ENCODE measurements around the gene PLEKHM3. TPM values are rescaled to one million over a fixed set of nuclear protein-coding genes. Genes with fewer than 3 reads are reported as not detected.

The PLEKHM3 gene
- total and polyA plus RNA-seq, 2 experiments from 2014 or later: 3.9 to 8.8 TPM

DNA sequence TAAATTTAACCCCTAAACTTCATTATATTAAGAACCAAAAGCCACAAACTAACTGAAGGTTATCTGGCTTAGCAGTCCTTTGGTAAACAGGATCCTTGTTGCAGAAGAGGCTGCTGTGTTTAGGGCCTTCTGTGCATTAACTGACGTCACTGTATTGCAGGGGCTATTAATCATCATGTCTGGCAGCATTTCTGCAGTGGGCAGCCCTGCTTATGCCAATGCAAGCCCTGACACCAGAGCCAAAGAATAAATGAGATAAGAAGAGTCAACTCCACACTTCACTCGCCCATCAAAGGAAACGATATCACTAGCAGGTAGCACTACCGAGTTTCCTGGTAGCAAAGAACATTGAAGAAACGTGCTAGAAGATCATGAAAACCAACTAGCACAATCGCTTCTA, 110.6 kb downstream of the PLEKHM3 start:
- Histone ChIP-seq H4K20me1 (replicated peaks; ENCODE audit: insufficient read depth) (no peaks in the 10 kb centered on the region), H3K4me1 (ENCODE audit: insufficient read depth) (peaks cover 12% of the 10 kb centered on the region; the same call in 1 of the 2 replicates), H3F3A (replicated peaks; ENCODE audit: low read depth) (no peaks in the 10 kb centered on the region), H3K4me2 (no peak overlapping the region), H3K4me3 (no peak overlapping the region), H3K79me2 (replicated peaks; ENCODE audit: insufficient read depth) (no peaks in the 10 kb centered on the region), H3K36me3 (ENCODE audit: insufficient read depth) (no peaks in the 10 kb centered on the region), H3K27me3 (ENCODE audit: insufficient read depth) (no peaks in the 10 kb centered on the region), H3K27ac (ENCODE audit: low read depth) (no peak overlapping the region), H3K9me2 (ENCODE audit: insufficient read depth) (no peaks in the 10 kb centered on the region), H2AFZ (no peak overlapping the region)
- Mint-ChIP-seq H3K4me1 (peaks cover 6% of the 10 kb centered on the region), H3K27ac (no peak overlapping the region), H3K4me3 (no peak overlapping the region), H3K9me3 (no peaks in the 10 kb centered on the region), H3K36me3 (ENCODE audit: low read depth) (no peaks in the 10 kb centered on the region; the same call in 2 of the 3 replicates), H3K27me3 (ENCODE audit: insufficient read depth, low read depth, poor library complexity) (peaks cover 3% of the 10 kb centered on the region)
- TF ChIP-seq, protein P1, sequence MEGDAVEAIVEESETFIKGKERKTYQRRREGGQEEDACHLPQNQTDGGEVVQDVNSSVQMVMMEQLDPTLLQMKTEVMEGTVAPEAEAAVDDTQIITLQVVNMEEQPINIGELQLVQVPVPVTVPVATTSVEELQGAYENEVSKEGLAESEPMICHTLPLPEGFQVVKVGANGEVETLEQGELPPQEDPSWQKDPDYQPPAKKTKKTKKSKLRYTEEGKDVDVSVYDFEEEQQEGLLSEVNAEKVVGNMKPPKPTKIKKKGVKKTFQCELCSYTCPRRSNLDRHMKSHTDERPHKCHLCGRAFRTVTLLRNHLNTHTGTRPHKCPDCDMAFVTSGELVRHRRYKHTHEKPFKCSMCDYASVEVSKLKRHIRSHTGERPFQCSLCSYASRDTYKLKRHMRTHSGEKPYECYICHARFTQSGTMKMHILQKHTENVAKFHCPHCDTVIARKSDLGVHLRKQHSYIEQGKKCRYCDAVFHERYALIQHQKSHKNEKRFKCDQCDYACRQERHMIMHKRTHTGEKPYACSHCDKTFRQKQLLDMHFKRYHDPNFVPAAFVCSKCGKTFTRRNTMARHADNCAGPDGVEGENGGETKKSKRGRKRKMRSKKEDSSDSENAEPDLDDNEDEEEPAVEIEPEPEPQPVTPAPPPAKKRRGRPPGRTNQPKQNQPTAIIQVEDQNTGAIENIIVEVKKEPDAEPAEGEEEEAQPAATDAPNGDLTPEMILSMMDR (conservative IDR thresholded peaks at IDR 0.05; ENCODE audit: low read depth in 2 of 2): no peak
- TF ChIP-seq EZH2 (IDR thresholded peaks at IDR 0.05; ENCODE audit: low read depth, unreplicated experiment) (no peak), JUNB (IDR thresholded peaks at IDR 0.05; ENCODE audit: unreplicated experiment) (no peak)
- DNase-seq (ENCODE audit: low spot score) (no peak), ATAC-seq (no peak)

DNA sequence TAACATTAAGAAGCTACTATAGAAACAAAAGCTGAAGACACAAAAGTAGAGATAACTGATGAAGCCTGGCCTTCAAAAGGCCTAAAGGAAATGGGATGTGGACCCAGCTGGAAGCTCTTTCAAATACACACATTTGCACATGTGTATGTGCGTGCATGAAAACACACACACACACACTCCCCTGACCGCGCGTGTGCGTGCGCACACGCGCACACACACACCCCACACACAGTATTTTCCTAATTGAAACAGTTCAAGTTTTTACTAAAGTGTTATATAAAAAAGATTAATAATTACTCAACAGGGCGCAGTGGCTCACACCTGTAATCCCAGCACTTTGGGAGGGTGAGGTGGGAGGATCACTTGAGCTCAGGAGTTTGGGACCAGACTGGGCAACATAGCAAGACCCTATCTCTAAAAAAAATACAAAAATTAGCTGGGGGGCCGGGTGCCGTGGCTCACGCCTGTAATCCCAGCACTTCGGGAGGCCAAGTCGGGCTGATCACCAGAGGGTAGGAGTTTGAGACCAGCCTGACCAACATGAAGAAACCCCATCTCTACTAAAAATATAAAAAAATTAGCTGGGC, 111.5 kb downstream of the PLEKHM3 start:
- peaks cover 2% of the 10 kb centered on the region for H3K27me3 Mint-ChIP-seq (ENCODE audit: insufficient read depth, low read depth, poor library complexity)
- peaks cover 6% of the 10 kb centered on the region for H3K4me1 Mint-ChIP-seq

DNA sequence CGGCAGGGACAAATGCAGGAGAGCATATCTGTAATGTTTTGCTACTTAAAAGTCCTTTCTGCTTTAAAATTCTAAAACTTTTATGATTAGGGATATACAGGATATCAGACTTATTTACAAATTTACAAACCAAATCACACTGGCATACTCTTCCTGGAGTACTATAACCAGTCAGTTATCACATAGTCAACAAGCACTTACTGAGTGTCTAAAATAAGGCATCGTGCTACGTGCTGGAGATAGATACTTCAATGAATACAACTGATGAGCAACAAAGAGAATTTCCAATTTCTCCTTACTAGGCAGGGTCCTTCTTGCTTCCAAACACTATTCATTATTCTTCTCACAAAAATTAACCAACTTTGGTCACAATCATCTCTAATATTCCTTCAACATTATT, 113.5 kb downstream of the PLEKHM3 start:
- no peak for ATAC-seq
- Mint-ChIP-seq H3K27ac (no peak overlapping the region), H3K4me1 (peaks cover 6% of the 10 kb centered on the region), H3K9me3 (no peaks in the 10 kb centered on the region), H3K4me3 (no peak overlapping the region), H3K27me3 (ENCODE audit: insufficient read depth, low read depth, poor library complexity) (no peaks in the 10 kb centered on the region), H3K36me3 (ENCODE audit: low read depth) (no peaks in the 10 kb centered on the region; the same call in 2 of the 3 replicates)
- Histone ChIP-seq H3K27ac (ENCODE audit: low read depth) (no peak overlapping the region), H3K4me1 (ENCODE audit: insufficient read depth) (peaks cover 12% of the 10 kb centered on the region; the same call in 1 of the 2 replicates), H3K9me2 (ENCODE audit: insufficient read depth) (no peaks in the 10 kb centered on the region), H4K20me1 (replicated peaks; ENCODE audit: insufficient read depth) (no peaks in the 10 kb centered on the region), H3K4me2 (no peak overlapping the region), H3K4me3 (no peak overlapping the region), H3K79me2 (replicated peaks; ENCODE audit: insufficient read depth) (no peaks in the 10 kb centered on the region), H3F3A (replicated peaks; ENCODE audit: low read depth) (no peaks in the 10 kb centered on the region), H2AFZ (no peak overlapping the region), H3K36me3 (ENCODE audit: insufficient read depth) (no peaks in the 10 kb centered on the region), H3K27me3 (ENCODE audit: insufficient read depth) (no peaks in the 10 kb centered on the region)
- no peak for DNase-seq (ENCODE audit: low spot score)
- TF ChIP-seq JUNB (IDR thresholded peaks at IDR 0.05; ENCODE audit: unreplicated experiment) (no peak), POLR2AphosphoS5 (IDR thresholded peaks at IDR 0.05; ENCODE audit: low read depth) (no peak)
- TF ChIP-seq, protein P2, sequence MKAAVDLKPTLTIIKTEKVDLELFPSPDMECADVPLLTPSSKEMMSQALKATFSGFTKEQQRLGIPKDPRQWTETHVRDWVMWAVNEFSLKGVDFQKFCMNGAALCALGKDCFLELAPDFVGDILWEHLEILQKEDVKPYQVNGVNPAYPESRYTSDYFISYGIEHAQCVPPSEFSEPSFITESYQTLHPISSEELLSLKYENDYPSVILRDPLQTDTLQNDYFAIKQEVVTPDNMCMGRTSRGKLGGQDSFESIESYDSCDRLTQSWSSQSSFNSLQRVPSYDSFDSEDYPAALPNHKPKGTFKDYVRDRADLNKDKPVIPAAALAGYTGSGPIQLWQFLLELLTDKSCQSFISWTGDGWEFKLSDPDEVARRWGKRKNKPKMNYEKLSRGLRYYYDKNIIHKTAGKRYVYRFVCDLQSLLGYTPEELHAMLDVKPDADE (IDR thresholded peaks at IDR 0.05): no peak
- TF ChIP-seq, protein P1 (conservative IDR thresholded peaks at IDR 0.05; ENCODE audit: low read depth in 2 of 2): no peak

More for the DNA sequence above, 111.5 kb downstream of the PLEKHM3 start:
- Histone ChIP-seq H3K36me3 (ENCODE audit: insufficient read depth) (no peaks in the 10 kb centered on the region), H3K4me1 (ENCODE audit: insufficient read depth) (peaks cover 12% of the 10 kb centered on the region; the same call in 1 of the 2 replicates), H3K27ac (ENCODE audit: low read depth) (no peak overlapping the region), H3K4me3 (no peak overlapping the region), H2AFZ (no peak overlapping the region), H3K4me2 (no peak overlapping the region), H3F3A (replicated peaks; ENCODE audit: low read depth) (no peaks in the 10 kb centered on the region), H3K27me3 (ENCODE audit: insufficient read depth) (no peaks in the 10 kb centered on the region), H3K79me2 (replicated peaks; ENCODE audit: insufficient read depth) (no peaks in the 10 kb centered on the region), H4K20me1 (replicated peaks; ENCODE audit: insufficient read depth) (no peaks in the 10 kb centered on the region), H3K9me2 (ENCODE audit: insufficient read depth) (no peaks in the 10 kb centered on the region)
- H3K36me3 Mint-ChIP-seq (ENCODE audit: low read depth): no peaks in the 10 kb centered on the region; the same call in 2 of the 3 replicates
- no peak overlapping the region for H3K4me3 Mint-ChIP-seq
- no peak for DNase-seq (ENCODE audit: low spot score)
- ATAC-seq: no peak
- no peaks in the 10 kb centered on the region for H3K9me3 Mint-ChIP-seq
- TF ChIP-seq ZNF114 (CRISPR knock-in tag; IDR thresholded peaks at IDR 0.05) (no peak), ZNF331 (CRISPR knock-in tag; IDR thresholded peaks at IDR 0.05; ENCODE audit: low read depth) (no peak), JUNB (IDR thresholded peaks at IDR 0.05; ENCODE audit: unreplicated experiment) (no peak)
- no peak overlapping the region for H3K27ac Mint-ChIP-seq

Data from GM23338 (cell line).